WTC11 (cell line): Measurements from ENCODE around the gene KLRD1. TPM values are rescaled to one million over a fixed set of nuclear protein-coding genes. Genes with fewer than 3 reads are reported as not detected.
"Not testable (repeated sequence)": the region's sequence is repeated elsewhere in the genome, so short reads cannot be mapped to it uniquely, and the experiment has no call there.

Experiments
- ATAC-seq: fragments of 200-7000 bp; cut with Tn5 transposase; 2 replicates; pipeline ENCODE4 v1.10.0; 2021; ENCODE audit warnings: mild to moderate bottlenecking, moderate library complexity
- CTCF ChIA-PET: fragments of 300-600 bp; sonication (Branson Sonifier 250); formaldehyde crosslinking; loops from one replicate; lab custom pipeline; 2021; ENCODE audit warnings: antibody characterized with exemption; lab: Charles Lee
- POLR2A ChIA-PET: fragments of 350-600 bp; sonication (Branson Sonifier 250); formaldehyde crosslinking; loops from one replicate; lab custom pipeline; 2021; ENCODE audit warnings: antibody characterized with exemption; lab: Charles Lee
- DNase-seq: peaks from one replicate; pipeline ENCODE4 v3.0.0; 2021; ENCODE audit warnings: low spot score
- H3K27ac Mint-ChIP-seq: 2 replicates; pipeline ENCODE4 v1.8.0; 2021; ENCODE audit warnings: mixed read lengths
- H3K27me3 Mint-ChIP-seq: 2 replicates; pipeline ENCODE4 v1.8.0; 2021; ENCODE audit warnings: low read depth, mild to moderate bottlenecking, moderate library complexity, mixed read lengths
- H3K36me3 Mint-ChIP-seq: 2 replicates; pipeline ENCODE4 v1.8.0; 2021; ENCODE audit warnings: mixed read lengths
- H3K4me1 Mint-ChIP-seq: 2 replicates; pipeline ENCODE4 v1.8.0; 2022; ENCODE audit warnings: mixed read lengths
- H3K4me3 Mint-ChIP-seq: 2 replicates; pipeline ENCODE4 v1.8.0; 2021; ENCODE audit warnings: mild to moderate bottlenecking, moderate library complexity, mixed read lengths
- H3K9me3 Mint-ChIP-seq: 2 replicates; pipeline ENCODE4 v1.8.0; 2021; ENCODE audit warnings: mixed read lengths
- ATF1 ChIP-seq: sonication (generic); formaldehyde crosslinking; IDR thresholded peaks from 2 replicates; pipeline ENCODE4 v1.8.1; 2023; ENCODE audit warnings: mild to moderate bottlenecking, moderate library complexity, missing genetic modification reagents
- CREM ChIP-seq: sonication (generic); formaldehyde crosslinking; IDR thresholded peaks from 2 replicates; pipeline ENCODE4 v1.8.1; 2022; ENCODE audit warnings: mild to moderate bottlenecking, missing genetic modification reagents, moderate library complexity
- E2F4 ChIP-seq: sonication (generic); formaldehyde crosslinking; IDR thresholded peaks from 2 replicates; pipeline ENCODE4 v1.8.1; 2022; ENCODE audit warnings: low read depth, mild to moderate bottlenecking, moderate library complexity, missing genetic modification reagents, borderline replicate concordance
- ELF4 ChIP-seq: sonication (generic); formaldehyde crosslinking; IDR thresholded peaks from 2 replicates; pipeline ENCODE4 v1.8.1; 2022; ENCODE audit warnings: low read depth, mild to moderate bottlenecking, moderate library complexity, missing genetic modification reagents
- KAT7 ChIP-seq: sonication (generic); formaldehyde crosslinking; IDR thresholded peaks from 2 replicates; pipeline ENCODE4 v1.8.1; 2023; ENCODE audit warnings: missing genetic modification reagents, mild to moderate bottlenecking, borderline replicate concordance
- MYBL2 ChIP-seq: sonication (generic); formaldehyde crosslinking; IDR thresholded peaks from 2 replicates; pipeline ENCODE4 v1.8.1; 2023; ENCODE audit warnings: mild to moderate bottlenecking, moderate library complexity, missing genetic modification reagents
- NFATC4 ChIP-seq: fragments of 250-450 bp; sonication (Bioruptor Pico); IDR thresholded peaks from 2 replicates; pipeline ENCODE4 v1.9.0; 2021; ENCODE audit warnings: mild to moderate bottlenecking
- NFE2L1 ChIP-seq: sonication (generic); formaldehyde crosslinking; IDR thresholded peaks from 2 replicates; pipeline ENCODE4 v1.8.1; 2023; ENCODE audit warnings: missing genetic modification reagents
- NR3C1 ChIP-seq: sonication (generic); formaldehyde crosslinking; conservative IDR thresholded peaks from 2 replicates; pipeline ENCODE4 v1.8.1; 2023; ENCODE audit warnings: low read depth, mild to moderate bottlenecking, missing genetic modification reagents
- PRDM15 ChIP-seq: sonication (generic); formaldehyde crosslinking; IDR thresholded peaks from 2 replicates; pipeline ENCODE4 v1.8.0; 2022; ENCODE audit warnings: missing genetic modification reagents
- SOX15 ChIP-seq: fragments of 250-450 bp; sonication (Bioruptor Pico); IDR thresholded peaks from 2 replicates; pipeline ENCODE4 v1.9.0; 2021; ENCODE audit warnings: mild to moderate bottlenecking
- ZNF263 ChIP-seq: sonication (generic); formaldehyde crosslinking; IDR thresholded peaks from 2 replicates; pipeline ENCODE4 v1.8.1; 2022; ENCODE audit warnings: low read depth, mild to moderate bottlenecking, moderate library complexity, missing genetic modification reagents
- ZNF396 ChIP-seq: fragments of 250-450 bp; sonication (Bioruptor Pico); IDR thresholded peaks from 2 replicates; pipeline ENCODE4 v1.8.0; 2021; ENCODE audit warnings: mild to moderate bottlenecking, moderate library complexity, borderline replicate concordance
- ZNF423 ChIP-seq: fragments of 250-450 bp; sonication (Bioruptor Pico); IDR thresholded peaks from 2 replicates; pipeline ENCODE4 v2.1.2; 2022; ENCODE audit warnings: mild to moderate bottlenecking, moderate library complexity
- total RNA-seq: library from RNA; stranded (reverse); gene quantifications from 3 replicates; pipeline ENCODE4 v1.2.3, GENCODE V29; 2021
- TF ChIP-seq, protein P1 (sequence below): sonication (generic); formaldehyde crosslinking; IDR thresholded peaks from 2 replicates; pipeline ENCODE4 v1.8.0; 2022; ENCODE audit warnings: mild to moderate bottlenecking, missing genetic modification reagents
- TF ChIP-seq, protein P2 (sequence below): sonication (generic); formaldehyde crosslinking; IDR thresholded peaks from 2 replicates; pipeline ENCODE4 v1.8.1; 2023; ENCODE audit warnings: mild to moderate bottlenecking, missing genetic modification reagents, moderate library complexity
- TF ChIP-seq, protein P3 (sequence below): sonication (generic); formaldehyde crosslinking; IDR thresholded peaks from 2 replicates; pipeline ENCODE4 v1.8.0; 2022; ENCODE audit warnings: mild to moderate bottlenecking, missing genetic modification reagents

KLRD1 gene
- total RNA-seq, 1 experiment from 2014 or later = 0.55 TPM

DNA sequence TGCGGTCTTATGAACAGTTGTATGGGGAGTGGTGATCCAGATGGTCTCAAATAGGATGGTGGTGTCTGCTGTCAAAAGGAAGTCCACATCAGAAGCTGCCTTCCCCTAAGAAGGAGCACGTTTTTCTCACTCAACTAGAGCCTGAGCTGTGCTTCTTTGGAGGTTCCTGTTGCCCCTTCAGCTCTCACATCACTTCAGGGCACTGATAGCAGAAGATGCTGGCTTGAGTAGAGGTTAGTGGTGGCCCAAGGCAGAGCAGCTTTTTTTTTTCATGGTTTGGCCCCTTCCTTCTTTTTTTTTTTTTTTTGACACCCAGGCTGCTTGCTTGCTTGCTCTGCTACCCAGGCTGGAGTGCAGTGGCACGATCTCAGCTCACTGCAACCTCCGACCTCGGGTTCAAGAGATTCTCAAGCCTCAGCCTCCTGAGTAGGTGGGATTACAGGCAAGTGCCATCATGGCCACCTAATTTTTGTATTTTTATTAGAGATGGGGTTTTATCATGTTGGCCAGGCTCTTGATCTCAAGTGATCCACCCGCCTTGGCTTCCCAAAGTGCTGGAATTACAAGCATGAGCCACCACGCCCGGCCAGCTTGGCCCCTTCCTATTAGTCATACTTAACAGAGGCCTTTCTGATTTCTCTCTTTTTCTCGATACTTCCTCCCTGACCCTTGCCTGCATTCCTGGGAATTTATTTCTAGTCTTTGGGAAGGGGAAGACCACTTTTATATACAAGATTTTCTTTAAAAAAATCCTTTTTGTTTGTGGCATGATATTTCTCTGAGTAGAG lies 31.6 kb downstream of the KLRD1 start:
- no peak overlapping the region for H3K4me3 Mint-ChIP-seq
- no peak overlapping the region for H3K27ac Mint-ChIP-seq
- TF ChIP-seq, protein P1, sequence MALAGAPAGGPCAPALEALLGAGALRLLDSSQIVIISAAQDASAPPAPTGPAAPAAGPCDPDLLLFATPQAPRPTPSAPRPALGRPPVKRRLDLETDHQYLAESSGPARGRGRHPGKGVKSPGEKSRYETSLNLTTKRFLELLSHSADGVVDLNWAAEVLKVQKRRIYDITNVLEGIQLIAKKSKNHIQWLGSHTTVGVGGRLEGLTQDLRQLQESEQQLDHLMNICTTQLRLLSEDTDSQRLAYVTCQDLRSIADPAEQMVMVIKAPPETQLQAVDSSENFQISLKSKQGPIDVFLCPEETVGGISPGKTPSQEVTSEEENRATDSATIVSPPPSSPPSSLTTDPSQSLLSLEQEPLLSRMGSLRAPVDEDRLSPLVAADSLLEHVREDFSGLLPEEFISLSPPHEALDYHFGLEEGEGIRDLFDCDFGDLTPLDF (CRISPR knock-in tag) = no peak
- TF ChIP-seq NFE2L1 (CRISPR knock-in tag) (no peak), NR3C1 (CRISPR knock-in tag) (no peak), ZNF423 (CRISPR knock-in tag) (no peak), CREM (no peak), KAT7 (no peak), ZNF263 (CRISPR knock-in tag) (no peak), ATF1 (CRISPR knock-in tag) (no peak), ZNF396 (CRISPR knock-in tag) (no peak), MYBL2 (CRISPR knock-in tag) (no peak), PRDM15 (CRISPR knock-in tag) (no peak), ELF4 (no peak), NFATC4 (CRISPR knock-in tag) (no peak), E2F4 (CRISPR knock-in tag) (no peak), SOX15 (CRISPR knock-in tag) (no peak)
- TF ChIP-seq, protein P2, sequence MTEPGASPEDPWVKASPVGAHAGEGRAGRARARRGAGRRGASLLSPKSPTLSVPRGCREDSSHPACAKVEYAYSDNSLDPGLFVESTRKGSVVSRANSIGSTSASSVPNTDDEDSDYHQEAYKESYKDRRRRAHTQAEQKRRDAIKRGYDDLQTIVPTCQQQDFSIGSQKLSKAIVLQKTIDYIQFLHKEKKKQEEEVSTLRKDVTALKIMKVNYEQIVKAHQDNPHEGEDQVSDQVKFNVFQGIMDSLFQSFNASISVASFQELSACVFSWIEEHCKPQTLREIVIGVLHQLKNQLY (CRISPR knock-in tag) = no peak
- TF ChIP-seq, protein P3, sequence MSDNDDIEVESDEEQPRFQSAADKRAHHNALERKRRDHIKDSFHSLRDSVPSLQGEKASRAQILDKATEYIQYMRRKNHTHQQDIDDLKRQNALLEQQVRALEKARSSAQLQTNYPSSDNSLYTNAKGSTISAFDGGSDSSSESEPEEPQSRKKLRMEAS = no peak
- H3K36me3 Mint-ChIP-seq = peaks cover 7% of the 10 kb centered on the region
- ATAC-seq (no peak), DNase-seq (no peak)
- H3K4me1 Mint-ChIP-seq = peaks cover 26% of the 10 kb centered on the region
- no peaks in the 10 kb centered on the region; the same call in 1 of the 2 replicates for H3K27me3 Mint-ChIP-seq
- POLR2A ChIA-PET = interaction anchor here (0.6 kb wide), 1 partner anchor 18 kb away, joined by 5 read pairs; no protein-coding TSS in a partner anchor
- peaks cover 24% of the 10 kb centered on the region for H3K9me3 Mint-ChIP-seq
- CTCF ChIA-PET = interaction anchor here (0.6 kb wide), 1 partner anchor 25 kb away, joined by 4 read pairs; no protein-coding TSS in a partner anchor

DNA sequence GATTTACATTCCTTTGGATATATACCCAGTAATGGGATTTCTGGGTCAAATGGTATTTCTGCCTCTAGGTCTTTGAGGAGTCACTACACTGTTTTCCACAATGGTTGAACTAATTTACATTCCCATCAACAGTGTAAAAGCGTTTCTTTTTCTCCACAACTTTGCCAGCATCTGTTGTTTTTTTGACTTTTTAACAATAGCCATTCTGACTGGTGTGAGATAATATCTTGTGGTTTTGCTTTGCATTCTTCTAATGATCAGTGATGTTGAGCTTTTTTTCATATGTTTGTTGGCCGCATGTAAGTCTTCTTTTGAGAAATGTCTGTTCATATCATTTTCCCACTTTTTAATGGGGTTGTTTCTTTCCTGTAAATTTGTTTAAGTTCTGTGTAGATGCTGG lies 33.3 kb downstream of the KLRD1 start:
- H3K9me3 Mint-ChIP-seq = peaks cover 24% of the 10 kb centered on the region
- H3K36me3 Mint-ChIP-seq, DNase-seq, H3K4me3 Mint-ChIP-seq, H3K27ac Mint-ChIP-seq, POLR2A ChIA-PET, CTCF ChIA-PET, H3K27me3 Mint-ChIP-seq, ATAC-seq: not testable (repeated sequence)
- peaks cover 25% of the 10 kb centered on the region for H3K4me1 Mint-ChIP-seq
